ENCODE measurements around the gene ZNF428.

GRCh38 chr19:43619262-43620060, at the start of gene ZNF428:
- TF ChIP-seq CTCF (IDR thresholded peaks at IDR 0.05; ENCODE audit: insufficient read depth, low read depth, low read length), result no peak
- no peak for TF ChIP-seq EZH2 (IDR thresholded peaks at IDR 0.05; ENCODE audit: insufficient read depth, low read length)

Measured in astrocyte (in vitro differentiated cells and primary cell).